ENCODE measurements around the gene ITPA. TPM values are rescaled to one million over a fixed set of nuclear protein-coding genes. Genes with fewer than 3 reads are reported as not detected.
"Not testable (repeated sequence)": the region's sequence is repeated elsewhere in the genome, so short reads cannot be mapped to it uniquely, and the experiment has no call there.

ITPA gene
- total RNA-seq, 2 donors from 2014 or later: 94.3 to 94.7 TPM

GRCh38 chr20:3202965-3203314 is 6.4 kb upstream of the ITPA start:
- H3K36me3 Mint-ChIP-seq: no peaks in the 10 kb centered on the region
- no peaks in the 10 kb centered on the region for H3K9me3 Mint-ChIP-seq
- H3K4me1 Mint-ChIP-seq (ENCODE audit: low read depth in 2 of 2): peaks cover 14 to 18% of the 10 kb centered on the region in 2 donors
- no peak for DNase-seq (ENCODE audit: low spot score)
- H3K4me3 Mint-ChIP-seq: peak overlapping the region; percentile 96
- H3K27ac Mint-ChIP-seq: peak overlapping the region; percentile 97 to 99
- no peak for ATAC-seq
- H3K27me3 Mint-ChIP-seq: no peaks in the 10 kb centered on the region

GRCh38 chr20:3203315-3204123 is 5.8 kb upstream of the ITPA start:
- no peaks in the 10 kb centered on the region for H3K36me3 Mint-ChIP-seq
- H3K27ac Mint-ChIP-seq: peak overlapping the region; percentile 97 to 99
- H3K27me3 Mint-ChIP-seq: no peaks in the 10 kb centered on the region
- DNase-seq (ENCODE audit: low spot score): peak; percentile 82
- H3K9me3 Mint-ChIP-seq: no peaks in the 10 kb centered on the region
- H3K4me1 Mint-ChIP-seq (ENCODE audit: low read depth in 2 of 2): peaks cover 15 to 20% of the 10 kb centered on the region in 2 donors
- ATAC-seq: peak; percentile 77
- peak overlapping the region; percentile 96 for H3K4me3 Mint-ChIP-seq

- H3K27me3 Mint-ChIP-seq: no peaks in the 10 kb centered on the region
- H3K36me3 Mint-ChIP-seq: no peaks in the 10 kb centered on the region
- ATAC-seq (peak; percentile 89 to 93), DNase-seq (ENCODE audit: low spot score) (peak; percentile 91)
- peaks cover 20 to 26% of the 10 kb centered on the region in 2 donors for H3K4me1 Mint-ChIP-seq (ENCODE audit: low read depth in 2 of 2)
- peak within 1 kb of the TSS; percentile 96 for H3K4me3 Mint-ChIP-seq
- H3K9me3 Mint-ChIP-seq: no peaks in the 10 kb centered on the region
- H3K27ac Mint-ChIP-seq: peak within 1 kb of the TSS; percentile 97 to 99
These were observed 5.0 kb upstream of the ITPA start, which contains the start of gene DDRGK1 for GRCh38 chr20:3204124-3204794. TSS of gene DDRGK1 (minus strand) at chr20:3204682. CDS start at chr20:3204627, 55 bp downstream.

GRCh38 chr20:3208786-3209256 is 477 bp upstream of the ITPA start:
- Mint-ChIP-seq H3K9me3 (no peaks in the 10 kb centered on the region), H3K4me3 (peak overlapping the region; percentile 94), H3K27me3 (no peaks in the 10 kb centered on the region), H3K4me1 (ENCODE audit: low read depth in 2 of 2) (peaks cover 22% of the 10 kb centered on the region in 2 donors), H3K27ac (peak overlapping the region; percentile 88 to 96), H3K36me3 (no peaks in the 10 kb centered on the region)
- ATAC-seq (no peak), DNase-seq (ENCODE audit: low spot score) (no peak)

- peak; percentile 52 to 60 for ATAC-seq
- Mint-ChIP-seq H3K27me3 (no peaks in the 10 kb centered on the region), H3K27ac (peak overlapping the region; percentile 88 to 96), H3K36me3 (no peaks in the 10 kb centered on the region), H3K4me1 (ENCODE audit: low read depth in 2 of 2) (peaks cover 14 to 18% of the 10 kb centered on the region in 2 donors), H3K4me3 (peak overlapping the region; percentile 94), H3K9me3 (no peaks in the 10 kb centered on the region)
- no peak for DNase-seq (ENCODE audit: low spot score)
These were observed 634 bp downstream of the ITPA start for GRCh38 chr20:3209946-3210317.

GRCh38 chr20:3210346-3210745 is 1.0 kb downstream of the ITPA start:
- ATAC-seq: no peak
- Mint-ChIP-seq H3K4me1 (ENCODE audit: low read depth in 2 of 2) (peaks cover 14 to 18% of the 10 kb centered on the region in 2 donors), H3K36me3 (no peaks in the 10 kb centered on the region), H3K27me3 (no peaks in the 10 kb centered on the region), H3K27ac (peak overlapping the region; percentile 88 to 96), H3K9me3 (no peaks in the 10 kb centered on the region), H3K4me3 (peak overlapping the region; percentile 94)
- no peak for DNase-seq (ENCODE audit: low spot score)

GRCh38 chr20:3213226-3213625 is 3.9 kb downstream of the ITPA start:
- Mint-ChIP-seq H3K4me1 (ENCODE audit: low read depth in 2 of 2) (peaks cover 14 to 18% of the 10 kb centered on the region in 2 donors), H3K27ac (no peak overlapping the region), H3K27me3 (no peaks in the 10 kb centered on the region), H3K36me3 (no peaks in the 10 kb centered on the region), H3K4me3 (no peak overlapping the region), H3K9me3 (no peaks in the 10 kb centered on the region)
- ATAC-seq (no peak), DNase-seq (ENCODE audit: low spot score) (peak; percentile 37)

GRCh38 chr20:3215359-3215917 is 6.1 kb downstream of the ITPA start:
- ATAC-seq; H3K4me1 Mint-ChIP-seq (ENCODE audit: low read depth in 2 of 2); H3K36me3 Mint-ChIP-seq; H3K4me3 Mint-ChIP-seq; H3K9me3 Mint-ChIP-seq; H3K27me3 Mint-ChIP-seq; H3K27ac Mint-ChIP-seq: not testable (repeated sequence)
- DNase-seq (ENCODE audit: low spot score): peak; percentile 31

GRCh38 chr20:3218307-3218988 is 9.2 kb downstream of the ITPA start:
- peak; percentile 32 for DNase-seq (ENCODE audit: low spot score)
- Mint-ChIP-seq H3K9me3 (no peaks in the 10 kb centered on the region), H3K27me3 (no peaks in the 10 kb centered on the region), H3K36me3 (peaks cover 7% of the 10 kb centered on the region), H3K4me3 (no peak overlapping the region), H3K27ac (no peak overlapping the region), H3K4me1 (ENCODE audit: low read depth in 2 of 2) (peaks cover 0 to 8% of the 10 kb centered on the region in 2 donors)
- peak; percentile 83 to 91 for ATAC-seq

GRCh38 chr20:3221398-3222226 is 12.3 kb downstream of the ITPA start:
- Mint-ChIP-seq H3K4me3 (no peak overlapping the region), H3K36me3 (peaks cover 7% of the 10 kb centered on the region), H3K4me1 (ENCODE audit: low read depth in 2 of 2) (peaks cover 0 to 4% of the 10 kb centered on the region in 2 donors), H3K9me3 (no peaks in the 10 kb centered on the region), H3K27ac (no peak overlapping the region), H3K27me3 (no peaks in the 10 kb centered on the region)
- ATAC-seq: no peak
- DNase-seq (ENCODE audit: low spot score): no peak

GRCh38 chr20:3222635-3223600 is 13.6 kb downstream of the ITPA start:
- no peak overlapping the region for H3K4me3 Mint-ChIP-seq
- DNase-seq (ENCODE audit: low spot score): no peak
- no peaks in the 10 kb centered on the region for H3K27me3 Mint-ChIP-seq
- no peaks in the 10 kb centered on the region for H3K9me3 Mint-ChIP-seq
- peaks cover 0 to 4% of the 10 kb centered on the region in 2 donors for H3K4me1 Mint-ChIP-seq (ENCODE audit: low read depth in 2 of 2)
- H3K36me3 Mint-ChIP-seq: peaks cover 7% of the 10 kb centered on the region
- H3K27ac Mint-ChIP-seq: no peak overlapping the region
- ATAC-seq: no peak

GRCh38 chr20:3223651-3223993 is 14.3 kb downstream of the ITPA start:
- Mint-ChIP-seq H3K27me3 (no peaks in the 10 kb centered on the region), H3K27ac (no peak overlapping the region), H3K36me3 (peaks cover 7% of the 10 kb centered on the region), H3K4me1 (ENCODE audit: low read depth in 2 of 2) (peaks cover 0 to 4% of the 10 kb centered on the region in 2 donors), H3K4me3 (no peak overlapping the region), H3K9me3 (no peaks in the 10 kb centered on the region)
- ATAC-seq (no peak), DNase-seq (ENCODE audit: low spot score) (no peak)

Data from natural killer cell treated with Interleukin-12 subunit alpha and Interleukin-12 subunit beta and Interleukin-15 and Interleukin-18, amount 100 ng/mL, for 72 hours (primary cell).